Measurements from ENCODE around the gene CFAP46. TPM values are rescaled to one million over a fixed set of nuclear protein-coding genes. Genes with fewer than 3 reads are reported as not detected.
A peak's percentile ranks its signal among the peaks of the same experiment; 100 is the strongest.

The CFAP46 gene
- total and polyA plus RNA-seq, 9 of the 15 experiments (the other 6 are each of a cell fraction or from before 2014, with no cell fraction given), result not detected

- Histone ChIP-seq H3K27me3 (ENCODE audit: control insufficient read depth in 2 of 2, insufficient read depth in 2 of 2, low read length in 2 of 2) (peaks cover 4 to 44% of the 10 kb centered on the region in 2 experiments; a peak in 3 of 5 replicates), H3K79me2 (ENCODE audit: control insufficient read depth, insufficient read depth, low read length) (no peaks in the 10 kb centered on the region), H3K9me1 (ENCODE audit: control insufficient read depth, insufficient read depth, low read length) (no peaks in the 10 kb centered on the region), H3K4me3 (no peak overlapping the region), H3K4me1 (replicated peaks in 1 of 2; ENCODE audit: control insufficient read depth in 2 of 2, insufficient read depth in 2 of 2, low read length in 2 of 2) (peaks cover 0 to 7% of the 10 kb centered on the region in 2 experiments; a peak in 1 of 5 replicates), H3K36me3 (ENCODE audit: control insufficient read depth, insufficient read depth, low read length) (no peaks in the 10 kb centered on the region), H4K20me1 (replicated peaks; ENCODE audit: control insufficient read depth, insufficient read depth, low read length) (no peaks in the 10 kb centered on the region), H3K27ac (ENCODE audit: extremely low read depth, low read depth, low read length) (no peak overlapping the region), H3K4me2 (ENCODE audit: insufficient read depth, low read length) (no peak overlapping the region), H3K9ac (ENCODE audit: insufficient read depth in 1 of 2, low read depth in 2 of 2, low read length in 2 of 2) (no peak overlapping the region), H3K9me3 (replicated peaks; ENCODE audit: control insufficient read depth, insufficient read depth, low read depth, low read length) (no peaks in the 10 kb centered on the region), H2AFZ (ENCODE audit: low read depth, low read length) (no peak overlapping the region)
- WGBS (ENCODE audit: insufficient coverage, low coverage, missing lambda C conversion rate), result 0% methylated on average over 18 of the region's 24 CpGs
- peak; percentile 62 to 76 (median 72) for DNase-seq (ENCODE audit: extremely low read depth in 1 of 4, low spot score in 3 of 4)
- POLR2A ChIA-PET, result no interaction called here
- FAIRE-seq, result peak; percentile 48
- intact Hi-C loops (cut with micrococcal nuclease), result loop anchor here (1.0 kb wide), 1 partner anchor 187 kb away; no protein-coding TSS in a partner anchor
- peak; percentile 93 for ATAC-seq
- in situ Hi-C loops (cut with MboI), result loop anchor here (5.0 kb wide), 1 partner anchor 182 kb away; no protein-coding TSS in a partner anchor
- CTCF ChIA-PET (ENCODE audit: low intra/inter-chr PET ratio), result interaction anchor here (0.7 to 4.4 kb wide), 4 partner anchors 11 to 184 kb away, joined by 3 to 24 read pairs (median 3); no protein-coding TSS in a partner anchor
- BruUV-seq (replicated peaks), result no TSS peak
- TF ChIP-seq RBM17 (IDR thresholded peaks at IDR 0.05; ENCODE audit: borderline replicate concordance, low read depth, low read length) (no peak), ILK (tag; IDR thresholded peaks at IDR 0.05; ENCODE audit: borderline replicate concordance, low read depth) (no peak), CHD4 (IDR thresholded peaks at IDR 0.05; ENCODE audit: insufficient read depth, insufficient replicate concordance, low read depth, low read length, poor library complexity, severe bottlenecking) (no peak), FOXO4 (CRISPR knock-in tag; IDR thresholded peaks at IDR 0.05) (no peak), KAT7 (CRISPR knock-in tag; IDR thresholded peaks at IDR 0.05; ENCODE audit: borderline replicate concordance) (no peak), ZNF134 (CRISPR knock-in tag; conservative IDR thresholded peaks at IDR 0.05) (no peak), XRCC5 (IDR thresholded peaks at IDR 0.05; ENCODE audit: low read depth, low read length) (no peak), HEY1 (CRISPR knock-in tag; IDR thresholded peaks at IDR 0.05; ENCODE audit: borderline replicate concordance) (no peak), ZEB2 (IDR thresholded peaks at IDR 0.05) (no peak), MLLT1 (IDR thresholded peaks at IDR 0.05) (no peak), ZBTB26 (CRISPR knock-in tag; IDR thresholded peaks at IDR 0.05) (no peak), SREBF2 (CRISPR knock-in tag; IDR thresholded peaks at IDR 0.05) (no peak), CBFA2T2 (conservative IDR thresholded peaks at IDR 0.05) (no peak), SMAD4 (CRISPR knock-in tag; conservative IDR thresholded peaks at IDR 0.05) (no peak)
- TF ChIP-seq, protein P1, sequence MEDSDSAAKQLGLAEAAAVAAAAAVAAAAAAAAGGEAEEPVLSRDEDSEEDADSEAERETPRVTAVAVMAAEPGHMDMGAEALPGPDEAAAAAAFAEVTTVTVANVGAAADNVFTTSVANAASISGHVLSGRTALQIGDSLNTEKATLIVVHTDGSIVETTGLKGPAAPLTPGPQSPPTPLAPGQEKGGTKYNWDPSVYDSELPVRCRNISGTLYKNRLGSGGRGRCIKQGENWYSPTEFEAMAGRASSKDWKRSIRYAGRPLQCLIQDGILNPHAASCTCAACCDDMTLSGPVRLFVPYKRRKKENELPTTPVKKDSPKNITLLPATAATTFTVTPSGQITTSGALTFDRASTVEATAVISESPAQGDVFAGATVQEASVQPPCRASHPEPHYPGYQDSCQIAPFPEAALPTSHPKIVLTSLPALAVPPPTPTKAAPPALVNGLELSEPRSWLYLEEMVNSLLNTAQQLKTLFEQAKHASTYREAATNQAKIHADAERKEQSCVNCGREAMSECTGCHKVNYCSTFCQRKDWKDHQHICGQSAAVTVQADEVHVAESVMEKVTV (CRISPR knock-in tag; IDR thresholded peaks at IDR 0.05), result peak; percentile 31; the same call in 1 of the 2 replicates
These were observed 2.2 kb downstream of the CFAP46 start for GRCh38 chr10:132939957-132940790.
